Fibroblast of lung (primary cell): ENCODE measurements around the gene LHFPL6. TPM values are rescaled to one million over a fixed set of nuclear protein-coding genes. Genes with fewer than 3 reads are reported as not detected.

Experiments used
- DNase-seq, 2 donors: peaks; one replicate each; pipeline versions ENCODE4 v3.0.0 to v3.0.0-alpha.2; 2010; ENCODE audit warnings: low read depth in 2 of 2
- H2AFZ ChIP-seq: 2 replicates; pipeline ENCODE4 v1.5.1; 2012; ENCODE audit warnings: low read length, control low read depth, inconsistent platforms
- H3K27ac ChIP-seq: 2 replicates; pipeline ENCODE4 v1.5.1; 2011; ENCODE audit warnings: low read length, control low read depth; ENCODE audit not compliant: insufficient read depth
- H3K27me3 ChIP-seq: 2 replicates; pipeline ENCODE4 v1.5.1; 2011; ENCODE audit warnings: mild to moderate bottlenecking, low read length; ENCODE audit not compliant: control insufficient read depth, insufficient read depth
- H3K36me3 ChIP-seq: 2 replicates; pipeline ENCODE4 v1.5.1; 2011; ENCODE audit warnings: low read length; ENCODE audit not compliant: control insufficient read depth, insufficient read depth
- H3K4me1 ChIP-seq: 2 replicates; pipeline ENCODE4 v1.5.1; 2011; ENCODE audit warnings: low read length; ENCODE audit not compliant: control insufficient read depth, insufficient read depth; ENCODE audit errors: extremely low read depth
- H3K4me2 ChIP-seq: 2 replicates; pipeline ENCODE4 v1.5.1; 2011; ENCODE audit warnings: low read length, control low read depth; ENCODE audit not compliant: insufficient read depth; ENCODE audit errors: extremely low read depth
- H3K4me3 ChIP-seq, 4 experiments: fragments of 200-600 bp in 1 of 4; sonication (generic) in 1 of 4; replicated peaks in 1 of 4; 2 replicates each; pipeline ENCODE4 v1.5.1; 2011 to 2016; ENCODE audit warnings: low read length in 4 of 4, low read depth in 3 of 4, mild to moderate bottlenecking in 3 of 4, control low read depth in 2 of 4, inconsistent platforms in 1 of 4, mixed read lengths in 1 of 4; ENCODE audit not compliant: insufficient read depth in 1 of 4; ENCODE audit errors: control extremely low read depth in 1 of 4
- H3K79me2 ChIP-seq: 2 replicates; pipeline ENCODE4 v1.5.1; 2012; ENCODE audit warnings: mild to moderate bottlenecking, low read length, inconsistent platforms; ENCODE audit not compliant: control insufficient read depth, insufficient read depth
- H3K9ac ChIP-seq: 2 replicates; pipeline ENCODE4 v1.5.1; 2011; ENCODE audit warnings: mild to moderate bottlenecking, low read length, control low read depth; ENCODE audit not compliant: insufficient read depth
- H3K9me3 ChIP-seq: 2 replicates; pipeline ENCODE4 v1.5.1; 2012; ENCODE audit warnings: low read depth, low read length; ENCODE audit not compliant: control insufficient read depth, insufficient read depth
- H4K20me1 ChIP-seq: 2 replicates; pipeline ENCODE4 v1.5.1; 2011; ENCODE audit warnings: low read length; ENCODE audit not compliant: control insufficient read depth, insufficient read depth; ENCODE audit errors: extremely low read depth
- CTCF ChIP-seq, 2 donors: IDR thresholded peaks in 1 of 2; conservative IDR thresholded peaks in 1 of 2; 1 replicate in 1 of 2; 2 replicates in 1 of 2; pipeline ENCODE4 v1.5.1; 2011 to 2012; ENCODE audit warnings: low read length in 2 of 2, control low read depth in 1 of 2, inconsistent platforms in 1 of 2, low read depth in 1 of 2, mild to moderate bottlenecking in 1 of 2
- EZH2 ChIP-seq: IDR thresholded peaks from 2 replicates; pipeline ENCODE4 v1.5.1; 2012; ENCODE audit warnings: low read length, control low read depth, mild to moderate bottlenecking; ENCODE audit errors: missing control alignments
- polyA plus RNA-seq, 2 donors: library from polyadenylated mRNA; depleted of rRNA in 1 of 2; stranded (reverse) in 1 of 2; unstranded in 1 of 2; fragments of >200 nt; gene quantifications; 2 replicates each; pipeline ENCODE4 v1.2.1, GENCODE V29; 2011 to 2012; ENCODE audit warnings: missing spikeins in 1 of 2
- total RNA-seq: library from RNA; depleted of rRNA; stranded (reverse); fragments of >200 nt; gene quantifications from 2 replicates; pipeline ENCODE4 v1.2.1, GENCODE V29; 2014

The LHFPL6 gene
- total and polyA plus RNA-seq, 2 donors (not counting 1 experiment from before 2014, with no cell fraction given) = 42.4 to 86.8 TPM

GRCh38 chr13:39399102-39399501 is 203.9 kb downstream of the LHFPL6 start:
- Histone ChIP-seq H3K27ac (no peak overlapping the region), H3K27me3 (no peaks in the 10 kb centered on the region), H3K4me1 (no peaks in the 10 kb centered on the region), H3K4me3 (no peak overlapping the region), H3K9ac (no peak overlapping the region), H3K36me3 (no peaks in the 10 kb centered on the region), H4K20me1 (no peaks in the 10 kb centered on the region), H3K79me2 (no peaks in the 10 kb centered on the region), H3K9me3 (no peaks in the 10 kb centered on the region), H3K4me2 (no peak overlapping the region), H2AFZ (no peak overlapping the region)
- TF ChIP-seq EZH2 (no peak), CTCF (conservative IDR thresholded peaks at IDR 0.05 in 1 of 2, IDR thresholded peaks at IDR 0.05 in 1 of 2; ENCODE audit: low read depth in 1 of 2, low read length in 2 of 2) (no peak)
- DNase-seq = no peak

GRCh38 chr13:39397896-39398265 is 205.1 kb downstream of the LHFPL6 start:
- Histone ChIP-seq H3K4me2 (no peak overlapping the region), H3K4me3 (no peak overlapping the region), H3K4me1 (no peaks in the 10 kb centered on the region), H3K27ac (no peak overlapping the region), H3K79me2 (no peaks in the 10 kb centered on the region), H3K9me3 (no peaks in the 10 kb centered on the region), H3K27me3 (no peaks in the 10 kb centered on the region), H3K36me3 (no peaks in the 10 kb centered on the region), H4K20me1 (no peaks in the 10 kb centered on the region), H2AFZ (no peak overlapping the region), H3K9ac (no peak overlapping the region)
- peak in 1 of 2 donors; percentile 21 for DNase-seq
- TF ChIP-seq EZH2 (no peak), CTCF (conservative IDR thresholded peaks at IDR 0.05 in 1 of 2, IDR thresholded peaks at IDR 0.05 in 1 of 2; ENCODE audit: low read depth in 1 of 2, low read length in 2 of 2) (no peak)

GRCh38 chr13:39397226-39397895 is 205.6 kb downstream of the LHFPL6 start:
- no peaks in the 10 kb centered on the region for H3K36me3 ChIP-seq
- no peaks in the 10 kb centered on the region for H4K20me1 ChIP-seq
- no peaks in the 10 kb centered on the region for H3K79me2 ChIP-seq
- peak overlapping the region; percentile 2 for H3K4me2 ChIP-seq
- no peak overlapping the region for H3K27ac ChIP-seq
- H3K4me3 ChIP-seq = no peak overlapping the region
- no peaks in the 10 kb centered on the region for H3K9me3 ChIP-seq
- H3K9ac ChIP-seq = no peak overlapping the region
- DNase-seq = no peak
- H2AFZ ChIP-seq = no peak overlapping the region
- H3K4me1 ChIP-seq = no peaks in the 10 kb centered on the region
- TF ChIP-seq CTCF (conservative IDR thresholded peaks at IDR 0.05 in 1 of 2, IDR thresholded peaks at IDR 0.05 in 1 of 2; ENCODE audit: low read depth in 1 of 2, low read length in 2 of 2) = no peak
- no peak for TF ChIP-seq EZH2
- no peaks in the 10 kb centered on the region for H3K27me3 ChIP-seq
